Measurements from ENCODE around the gene FNBP1. TPM values are rescaled to one million over a fixed set of nuclear protein-coding genes. Genes with fewer than 3 reads are reported as not detected.

FNBP1 gene
- total RNA-seq, 1 donor from 2014 or later: 34.9 TPM

GRCh38 chr9:129887334-129888292 lies 155.4 kb downstream of the FNBP1 start:
- Mint-ChIP-seq H3K36me3 (peaks cover 14% of the 10 kb centered on the region), H3K27ac (peak overlapping the region; percentile 34), H3K4me1 (peaks cover 57% of the 10 kb centered on the region), H3K27me3 (ENCODE audit: insufficient read depth, low read depth) (peaks cover 2% of the 10 kb centered on the region), H3K4me3 (no peak overlapping the region), H3K9me3 (no peaks in the 10 kb centered on the region)
- Histone ChIP-seq H3K9ac (no peak overlapping the region), H4K20me1 (ENCODE audit: low read depth) (no peaks in the 10 kb centered on the region), H3K27ac (no peak overlapping the region), H3K9me3 (ENCODE audit: low read depth) (no peaks in the 10 kb centered on the region), H3K4me1 (peaks cover 38% of the 10 kb centered on the region), H3K79me2 (ENCODE audit: low read depth) (no peaks in the 10 kb centered on the region), H3K4me3 (no peak overlapping the region), H3K4me2 (no peak overlapping the region), H3K27me3 (no peaks in the 10 kb centered on the region), H3K36me3 (no peaks in the 10 kb centered on the region), H3F3A (ENCODE audit: low read depth) (peaks cover 38% of the 10 kb centered on the region), H2AFZ (replicated peaks) (no peak overlapping the region)
- no peak for DNase-seq (ENCODE audit: low spot score)
- TF ChIP-seq CTCF (IDR thresholded peaks at IDR 0.05): no peak
- no peak for TF ChIP-seq EZH2phosphoT487 (IDR thresholded peaks at IDR 0.05)

GRCh38 chr9:129886226-129887174 lies 156.5 kb downstream of the FNBP1 start:
- Mint-ChIP-seq H3K27me3 (ENCODE audit: insufficient read depth, low read depth) (peaks cover 2% of the 10 kb centered on the region), H3K9me3 (no peaks in the 10 kb centered on the region), H3K36me3 (peaks cover 14% of the 10 kb centered on the region), H3K4me3 (no peak overlapping the region), H3K27ac (peak overlapping the region; percentile 42), H3K4me1 (peaks cover 48% of the 10 kb centered on the region)
- no peaks in the 10 kb centered on the region for H4K20me1 ChIP-seq (ENCODE audit: low read depth)
- no peak overlapping the region for H3K27ac ChIP-seq
- no peak overlapping the region for H2AFZ ChIP-seq (replicated peaks)
- peaks cover 33% of the 10 kb centered on the region for H3K4me1 ChIP-seq
- TF ChIP-seq CTCF (IDR thresholded peaks at IDR 0.05) (no peak), EZH2 (IDR thresholded peaks at IDR 0.05) (no peak), EZH2phosphoT487 (IDR thresholded peaks at IDR 0.05) (no peak)
- DNase-seq (ENCODE audit: low spot score): no peak
- no peaks in the 10 kb centered on the region for H3K79me2 ChIP-seq (ENCODE audit: low read depth)
- H3K9ac ChIP-seq: no peak overlapping the region
- no peaks in the 10 kb centered on the region for H3K9me3 ChIP-seq (ENCODE audit: low read depth)
- peak overlapping the region; percentile 67 for H3K4me2 ChIP-seq
- H3K36me3 ChIP-seq: no peaks in the 10 kb centered on the region
- H3K27me3 ChIP-seq: no peaks in the 10 kb centered on the region
- H3F3A ChIP-seq (ENCODE audit: low read depth): peaks cover 34% of the 10 kb centered on the region
- peak overlapping the region; percentile 21 for H3K4me3 ChIP-seq

DNA sequence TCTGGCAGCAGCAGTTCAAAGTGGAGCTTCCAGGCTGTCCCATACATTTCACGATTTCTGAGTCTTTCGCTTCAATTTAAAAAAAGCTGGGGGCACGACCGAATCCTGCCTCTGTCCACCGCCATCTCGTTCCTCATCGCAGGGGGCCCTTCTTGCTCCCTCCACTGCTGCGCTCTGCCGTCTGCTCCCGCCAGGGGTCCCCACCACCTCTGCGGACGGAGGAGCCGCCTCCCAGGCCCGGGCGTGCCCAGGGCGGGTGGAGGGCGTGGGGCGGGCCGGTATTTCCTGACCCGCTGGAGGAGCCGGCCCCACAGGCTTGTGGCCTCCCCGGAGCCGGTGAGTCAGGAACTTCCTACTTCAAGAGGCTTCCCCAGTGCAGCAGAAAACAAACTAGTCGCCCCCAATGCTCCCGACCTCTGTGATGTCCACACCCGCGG lies 157.3 kb downstream of the FNBP1 start:
- H3K4me3 ChIP-seq: peak overlapping the region; percentile 21
- peak overlapping the region; percentile 67 for H3K4me2 ChIP-seq
- Mint-ChIP-seq H3K27ac (no peak overlapping the region), H3K9me3 (no peaks in the 10 kb centered on the region), H3K4me3 (no peak overlapping the region), H3K4me1 (peaks cover 44% of the 10 kb centered on the region), H3K36me3 (peaks cover 14% of the 10 kb centered on the region), H3K27me3 (ENCODE audit: insufficient read depth, low read depth) (peaks cover 2% of the 10 kb centered on the region)
- H3K79me2 ChIP-seq (ENCODE audit: low read depth): no peaks in the 10 kb centered on the region
- peak; percentile 92 for DNase-seq (ENCODE audit: low spot score)
- no peaks in the 10 kb centered on the region for H4K20me1 ChIP-seq (ENCODE audit: low read depth)
- no peaks in the 10 kb centered on the region for H3K27me3 ChIP-seq
- H3K9ac ChIP-seq: no peak overlapping the region
- H3F3A ChIP-seq (ENCODE audit: low read depth): peaks cover 26% of the 10 kb centered on the region
- H3K36me3 ChIP-seq: no peaks in the 10 kb centered on the region
- TF ChIP-seq CTCF (IDR thresholded peaks at IDR 0.05): peak; percentile 82
- no peak for TF ChIP-seq EZH2 (IDR thresholded peaks at IDR 0.05)
- no peak overlapping the region for H2AFZ ChIP-seq (replicated peaks)
- H3K27ac ChIP-seq: no peak overlapping the region
- H3K4me1 ChIP-seq: peaks cover 30% of the 10 kb centered on the region
- no peaks in the 10 kb centered on the region for H3K9me3 ChIP-seq (ENCODE audit: low read depth)
